Stimulated activated CD8-positive, alpha-beta memory T cell treated with anti-CD3 and anti-CD28 coated beads, Interleukin-7, amount 100 ng/mL, for 4 hours (primary cell): ENCODE data around the gene SMAD2.
"Not testable (repeated sequence)": the region's sequence is repeated elsewhere in the genome, so short reads cannot be mapped to it uniquely, and the experiment has no call there.

Source experiments
- DNase-seq, 2 donors: peaks; one replicate each; pipeline ENCODE4 v3.0.0-alpha.2; 2020; ENCODE audit warnings: low read depth in 2 of 2

Gene SMAD2

GRCh38 chr18:47794725-47795433 lies 135.6 kb downstream of the SMAD2 start:
- DNase-seq, result no peak

DNA sequence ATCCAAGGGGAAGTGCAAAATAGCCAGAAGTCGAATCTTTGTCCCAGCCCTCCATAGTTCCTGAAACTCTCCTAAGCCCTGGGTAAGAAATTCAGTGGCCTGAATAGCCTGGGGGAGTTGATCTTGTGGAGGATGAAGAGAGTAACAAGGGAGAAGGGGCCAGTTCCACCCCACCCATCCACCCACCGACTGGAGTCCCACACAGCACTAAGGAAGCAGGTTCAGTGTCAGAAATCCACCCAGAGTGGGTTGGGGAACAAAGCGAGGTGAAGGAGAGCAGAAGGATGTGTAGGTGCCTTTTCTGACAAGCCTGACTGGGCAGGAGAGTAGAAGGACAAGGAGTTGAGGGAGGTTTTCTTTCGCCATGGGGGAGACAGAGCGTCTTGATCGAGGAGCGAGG lies 136.8 kb downstream of the SMAD2 start:
- no peak for DNase-seq

DNA sequence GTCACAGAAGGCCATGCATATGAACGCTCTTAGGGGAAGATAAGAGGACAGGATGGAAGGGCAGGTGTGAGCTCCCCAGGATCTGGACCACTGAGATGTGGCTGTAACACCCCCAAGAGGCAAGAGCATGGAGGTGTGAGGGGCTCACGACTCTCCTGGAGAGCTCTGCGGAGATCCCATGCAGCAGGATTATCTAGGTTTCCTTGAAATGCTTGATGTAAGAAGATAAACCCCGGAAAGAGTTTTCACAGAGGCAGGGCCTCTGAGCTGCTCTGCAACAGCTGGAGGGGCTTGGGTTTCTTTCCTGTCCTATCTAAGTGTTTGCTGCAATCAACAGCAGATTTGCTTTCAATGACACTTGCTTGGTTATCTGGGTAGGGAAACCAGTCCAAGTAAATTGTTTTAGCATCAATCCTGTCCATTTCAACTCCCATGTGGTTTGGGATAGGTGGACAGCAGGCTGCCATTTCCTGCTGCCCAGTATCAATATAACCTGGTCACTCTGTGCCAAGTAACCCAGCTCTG lies 138.9 kb downstream of the SMAD2 start:
- no peak for DNase-seq

DNA sequence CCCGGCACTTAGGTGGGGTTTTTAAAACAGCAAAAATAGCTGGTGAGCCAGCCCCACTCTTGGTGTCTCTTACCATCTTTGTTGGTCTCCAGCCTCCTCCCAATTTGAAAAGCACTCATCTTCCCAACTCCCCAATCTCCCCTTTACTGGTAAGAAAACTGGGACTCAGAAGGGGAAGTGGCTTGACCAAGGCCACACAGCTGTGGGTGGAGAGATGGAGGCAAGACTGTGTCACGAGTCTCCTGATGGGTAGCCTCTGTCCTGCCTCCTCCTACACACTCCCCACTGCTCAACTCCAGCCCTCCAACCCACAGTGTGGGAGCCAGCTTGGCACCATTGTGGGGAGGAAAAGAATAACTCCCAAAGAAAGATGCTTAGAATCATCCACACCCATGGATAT lies 140.4 kb downstream of the SMAD2 start:
- no peak for DNase-seq

GRCh38 chr18:47788621-47789020 lies 141.8 kb downstream of the SMAD2 start:
- no peak for DNase-seq

DNA sequence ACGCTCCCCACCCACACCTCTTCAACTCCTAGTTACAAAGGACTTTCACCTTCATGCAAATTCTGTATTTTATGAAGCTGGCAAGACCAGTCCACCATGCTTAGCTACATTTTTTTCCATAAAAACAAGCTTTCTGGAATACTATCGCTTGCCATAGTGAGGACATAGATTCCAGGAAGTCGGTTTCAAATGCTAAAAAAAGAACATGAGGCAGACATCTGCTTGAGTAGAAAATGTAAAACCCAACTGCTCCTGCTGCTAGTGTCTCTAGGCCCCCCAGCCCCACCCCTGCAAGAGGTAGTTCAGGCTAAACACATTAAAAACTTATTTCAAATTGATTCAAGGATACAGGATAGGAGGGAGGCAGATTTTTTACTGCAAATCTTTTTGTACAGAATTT lies 148.9 kb downstream of the SMAD2 start:
- no peak for DNase-seq

DNA sequence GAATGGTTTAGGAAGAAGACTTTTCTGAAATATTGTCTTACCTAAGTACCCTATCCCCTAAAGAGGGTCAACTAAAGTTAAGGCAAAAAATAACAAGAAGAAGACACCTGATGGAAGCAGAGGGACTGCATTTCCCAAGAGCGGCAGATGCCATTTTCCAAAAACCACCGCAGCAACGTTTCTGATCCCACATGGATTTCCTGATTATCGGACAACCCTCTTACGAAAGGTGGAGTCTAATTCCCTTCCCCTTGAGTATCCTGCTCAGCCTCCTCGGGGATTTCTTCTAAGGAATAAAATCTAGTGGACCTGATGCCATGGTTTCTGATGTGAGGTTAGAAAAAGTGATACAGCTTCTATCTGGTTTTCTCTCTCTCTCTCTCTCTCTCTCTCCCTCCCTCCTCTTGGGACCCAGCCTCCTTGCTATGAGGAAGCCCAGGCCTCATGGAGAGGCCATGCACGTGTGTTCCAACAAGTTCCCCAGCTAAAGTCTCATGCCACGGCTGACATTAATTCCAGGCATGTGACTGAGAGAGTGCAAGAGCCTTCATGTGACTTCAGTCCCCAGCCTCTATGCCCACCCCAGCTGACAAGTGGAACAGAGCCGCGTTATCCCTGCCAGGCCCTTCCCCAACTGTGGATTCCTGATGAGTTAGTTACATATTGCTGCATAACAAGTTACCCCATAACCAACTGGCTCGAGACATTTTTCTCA lies 150.3 kb downstream of the SMAD2 start:
- no peak for DNase-seq

- DNase-seq, result no peak
These were observed 151.1 kb downstream of the SMAD2 start for GRCh38 chr18:47779381-47779780.

DNA sequence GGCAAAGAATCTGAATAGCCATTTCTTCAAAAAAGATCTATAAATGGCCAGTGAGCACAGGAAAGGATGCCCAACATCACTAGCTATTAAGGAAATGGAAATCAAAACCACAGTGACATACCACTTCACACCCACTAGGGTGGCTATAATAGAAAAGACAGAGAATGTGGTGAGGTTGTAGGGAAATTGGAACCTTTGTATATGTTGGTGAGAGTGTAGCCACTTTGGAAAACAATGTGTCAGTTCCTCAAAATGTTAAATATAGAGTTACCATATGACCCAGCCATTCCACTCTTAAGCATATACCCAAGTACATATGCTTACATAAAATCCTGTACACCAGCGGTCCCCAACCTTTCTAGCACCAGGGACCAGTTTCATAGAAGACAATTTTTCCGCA lies 152.8 kb downstream of the SMAD2 start:
- DNase-seq, result no peak

DNA sequence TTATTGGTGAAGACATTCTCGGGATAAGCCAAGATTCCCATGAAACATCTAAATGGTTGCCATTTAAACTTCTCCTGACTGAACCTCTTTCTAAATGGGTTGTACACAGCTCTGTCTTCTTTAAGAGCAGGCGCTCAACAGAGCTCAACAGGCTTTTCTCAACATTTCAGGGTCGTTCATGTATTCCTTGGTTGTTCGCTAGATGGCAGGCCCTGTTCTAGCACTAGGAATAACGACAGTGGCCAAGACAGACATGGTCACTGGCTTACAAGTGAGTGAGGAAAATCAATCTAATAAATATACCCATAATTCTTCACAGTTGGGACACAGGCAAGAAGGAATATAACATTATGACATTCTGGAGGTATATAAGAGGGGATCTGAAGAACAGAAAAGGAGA lies 154.5 kb downstream of the SMAD2 start:
- DNase-seq, result no peak

- DNase-seq, result no peak
These were observed 156.5 kb downstream of the SMAD2 start for GRCh38 chr18:47773931-47774330.

GRCh38 chr18:47772374-47773248 lies 157.8 kb downstream of the SMAD2 start:
- DNase-seq, result peak; percentile 18 to 23

DNA sequence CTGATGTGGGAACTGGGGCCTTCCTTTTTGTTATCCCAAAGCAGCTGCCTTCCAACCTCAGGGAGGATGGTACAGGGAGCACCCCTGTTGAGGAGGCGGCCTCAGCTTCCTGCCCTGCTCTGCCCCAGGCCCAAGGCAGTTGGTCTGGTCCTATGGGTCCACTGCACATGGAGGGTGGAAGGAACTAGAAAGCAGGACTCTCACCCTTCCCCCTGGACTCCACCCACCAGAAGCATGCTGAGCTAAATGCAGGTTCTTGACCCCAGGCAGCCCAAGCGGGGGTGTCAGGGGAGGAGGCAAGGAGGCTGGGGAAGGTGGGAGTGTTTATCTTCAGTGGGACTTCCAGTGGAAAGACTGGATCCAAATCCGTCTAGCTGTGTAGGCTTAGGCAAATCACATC lies 158.5 kb downstream of the SMAD2 start:
- no peak for DNase-seq

- no peak for DNase-seq
These were observed 162.8 kb downstream of the SMAD2 start for GRCh38 chr18:47767699-47768098.

- DNase-seq, result not testable (repeated sequence)
These were observed 163.3 kb downstream of the SMAD2 start for GRCh38 chr18:47767198-47767597.
